GM12891 (cell line): ENCODE measurements around the gene TREML4.

Source experiments
- PAX5 ChIP-seq: IDR thresholded peaks from 2 replicates; pipeline ENCODE4 v1.6.1; 2011; ENCODE audit warnings: low read length, moderate library complexity, mild to moderate bottlenecking; ENCODE audit not compliant: insufficient read depth, severe bottlenecking
- POLR2A ChIP-seq: IDR thresholded peaks from 2 replicates; pipeline ENCODE4 v1.6.1; 2011; ENCODE audit warnings: low read depth, low read length, control low read depth
- POLR2AphosphoS5 ChIP-seq: IDR thresholded peaks from 2 replicates; pipeline ENCODE4 v1.6.1; 2011; ENCODE audit warnings: low read depth, low read length, control low read depth
- SPI1 ChIP-seq: IDR thresholded peaks from 2 replicates; pipeline ENCODE4 v1.6.1; 2011; ENCODE audit warnings: low read depth, low read length, control low read depth
- TAF1 ChIP-seq: IDR thresholded peaks from 2 replicates; pipeline ENCODE4 v1.6.1; 2011; ENCODE audit warnings: low read depth, low read length, control low read depth

DNA sequence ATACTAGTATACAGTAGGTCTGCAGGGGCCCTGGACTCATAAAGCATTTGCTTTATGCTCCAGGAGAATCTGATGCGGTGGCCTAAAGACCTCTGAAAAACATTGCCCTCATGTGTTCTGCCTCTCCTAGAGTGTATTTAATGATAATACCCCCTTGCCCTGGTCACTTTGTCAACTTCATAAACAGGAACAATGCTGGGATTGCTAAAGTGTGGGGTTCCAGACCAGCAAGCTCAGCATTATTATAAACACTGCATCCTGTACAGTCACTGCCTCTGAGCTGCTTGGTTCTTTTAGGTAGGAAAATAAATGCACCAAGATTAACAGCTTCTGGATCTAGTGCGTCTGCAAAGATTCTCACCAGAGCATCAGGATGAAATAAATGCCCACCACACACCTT is 46.1 kb downstream of the TREML4 start:
- no peak for TF ChIP-seq POLR2A
- TF ChIP-seq POLR2AphosphoS5, result no peak
- no peak for TF ChIP-seq TAF1
- TF ChIP-seq SPI1, result no peak
- no peak for TF ChIP-seq PAX5
